Neural cell (in vitro differentiated cells): ENCODE measurements around the gene SERPINA9. TPM values are rescaled to one million over a fixed set of nuclear protein-coding genes. Genes with fewer than 3 reads are reported as not detected.

Experiments
- H2AFZ ChIP-seq: fragments of 200-600, 300-800 bp; sonication (generic), shearing (Covaris generic); 2 replicates; pipeline ENCODE4 v1.6.0; 2014; ENCODE audit warnings: low read depth, mild to moderate bottlenecking, antibody characterized with exemption, low read length, moderate library complexity
- H3F3A ChIP-seq: fragments of 200-600 bp; shearing (Covaris generic); 2 replicates; pipeline ENCODE4 v1.6.1; 2016; ENCODE audit warnings: mild to moderate bottlenecking, moderate library complexity, mixed read lengths, antibody characterized with exemption, low read length; ENCODE audit not compliant: insufficient read depth, poor library complexity, severe bottlenecking
- H3K27ac ChIP-seq: fragments of 200-600, 300-800 bp; sonication (generic), shearing (Covaris generic); 2 replicates; pipeline ENCODE4 v1.5.1; 2014; ENCODE audit warnings: mild to moderate bottlenecking, low read length, moderate library complexity
- H3K27me3 ChIP-seq: fragments of 300-800, 200-600 bp; sonication (generic), shearing (Covaris generic); 2 replicates; pipeline ENCODE4 v1.6.0; 2014; ENCODE audit warnings: mild to moderate bottlenecking, low read depth, low read length, moderate library complexity; ENCODE audit not compliant: insufficient read depth
- H3K36me3 ChIP-seq: fragments of 300-800, 200-600 bp; sonication (generic), shearing (Covaris generic); 2 replicates; pipeline ENCODE4 v1.5.1; 2014; ENCODE audit warnings: mild to moderate bottlenecking, antibody characterized with exemption, low read length, moderate library complexity; ENCODE audit not compliant: insufficient read depth
- H3K4me2 ChIP-seq: fragments of 300-800, 200-600 bp; sonication (generic), shearing (Covaris generic); 2 replicates; pipeline ENCODE4 v1.6.0; 2014; ENCODE audit warnings: mild to moderate bottlenecking, low read length
- H3K4me3 ChIP-seq: fragments of 300-800, 200-600 bp; sonication (generic), shearing (Covaris generic); 2 replicates; pipeline ENCODE4 v1.5.1; 2014; ENCODE audit warnings: mild to moderate bottlenecking, low read length, moderate library complexity
- H3K79me2 ChIP-seq: fragments of 200-600 bp; shearing (Covaris generic); replicated peaks from 2 replicates; pipeline ENCODE4 v1.6.0; 2014; ENCODE audit warnings: mild to moderate bottlenecking, low read length, moderate library complexity; ENCODE audit not compliant: insufficient read depth
- H3K9ac ChIP-seq: fragments of 300-800, 200-600 bp; sonication (generic), shearing (Covaris generic); 2 replicates; pipeline ENCODE4 v1.6.1; 2016; ENCODE audit warnings: mild to moderate bottlenecking, low read length, mixed read lengths
- H3K9me2 ChIP-seq: fragments of 200-600 bp; shearing (Covaris generic); 2 replicates; pipeline ENCODE4 v1.6.1; 2016; ENCODE audit warnings: mild to moderate bottlenecking, low read length, mixed read lengths; ENCODE audit not compliant: insufficient read depth
- H3K9me3 ChIP-seq: fragments of 200-600, 300-800 bp; sonication (generic), shearing (Covaris generic); 2 replicates; pipeline ENCODE4 v1.6.1; 2016; ENCODE audit warnings: mild to moderate bottlenecking, mixed run types, low read length, moderate library complexity, mixed read lengths
- H4K20me1 ChIP-seq: fragments of 200-600 bp; shearing (Covaris generic); 2 replicates; pipeline ENCODE4 v1.6.1; 2016; ENCODE audit warnings: mild to moderate bottlenecking, mixed run types; ENCODE audit not compliant: insufficient read depth
- EP300 ChIP-seq: fragments of 450-650 bp; conservative IDR thresholded peaks from 2 replicates; pipeline ENCODE4 v1.6.1; 2014; ENCODE audit warnings: antibody characterized with exemption, mild to moderate bottlenecking, moderate library complexity; ENCODE audit not compliant: poor library complexity, severe bottlenecking
- EZH2 ChIP-seq: fragments of 200-600, 300-800 bp; shearing (Covaris generic), sonication (generic); IDR thresholded peaks from 2 replicates; pipeline ENCODE4 v1.6.1; 2014; ENCODE audit warnings: antibody characterized with exemption, low read length, borderline replicate concordance, mild to moderate bottlenecking; ENCODE audit not compliant: insufficient read depth, poor library complexity, severe bottlenecking
- MXI1 ChIP-seq: fragments of 450-650 bp; conservative IDR thresholded peaks from 2 replicates; pipeline ENCODE4 v1.6.1; 2014; ENCODE audit warnings: antibody characterized with exemption, mild to moderate bottlenecking; ENCODE audit not compliant: poor library complexity, severe bottlenecking
- POLR2AphosphoS5 ChIP-seq: IDR thresholded peaks from 2 replicates; pipeline ENCODE4 v1.6.1; 2012
- RAD21 ChIP-seq: fragments of 450-650 bp; conservative IDR thresholded peaks from 2 replicates; pipeline ENCODE4 v1.6.1; 2014; ENCODE audit warnings: antibody characterized with exemption, mild to moderate bottlenecking, moderate library complexity
- SMC3 ChIP-seq: fragments of 450-650 bp; conservative IDR thresholded peaks from 2 replicates; pipeline ENCODE4 v1.6.1; 2014; ENCODE audit warnings: antibody characterized with exemption, mild to moderate bottlenecking, moderate library complexity; ENCODE audit not compliant: poor library complexity
- TAF1 ChIP-seq: IDR thresholded peaks from 2 replicates; pipeline ENCODE4 v1.6.1; 2012; ENCODE audit warnings: low read depth
- polyA plus RNA-seq: library from polyadenylated mRNA; depleted of rRNA; stranded (reverse); fragments of >200 nt; gene quantifications from 2 replicates; pipeline ENCODE4 v1.2.3, GENCODE V29; 2014
- TF ChIP-seq, protein P1 (sequence below): IDR thresholded peaks from 2 replicates; pipeline ENCODE4 v1.6.1; 2012; ENCODE audit warnings: borderline replicate concordance
- TF ChIP-seq, protein P2 (sequence below): fragments of 450-650 bp; IDR thresholded peaks from 2 replicates; pipeline ENCODE4 v1.5.1; 2014; ENCODE audit warnings: antibody characterized with exemption, mild to moderate bottlenecking, moderate library complexity; ENCODE audit not compliant: poor library complexity, severe bottlenecking

SERPINA9 gene
- polyA plus RNA-seq, 1 donor from 2014 or later = not detected

DNA sequence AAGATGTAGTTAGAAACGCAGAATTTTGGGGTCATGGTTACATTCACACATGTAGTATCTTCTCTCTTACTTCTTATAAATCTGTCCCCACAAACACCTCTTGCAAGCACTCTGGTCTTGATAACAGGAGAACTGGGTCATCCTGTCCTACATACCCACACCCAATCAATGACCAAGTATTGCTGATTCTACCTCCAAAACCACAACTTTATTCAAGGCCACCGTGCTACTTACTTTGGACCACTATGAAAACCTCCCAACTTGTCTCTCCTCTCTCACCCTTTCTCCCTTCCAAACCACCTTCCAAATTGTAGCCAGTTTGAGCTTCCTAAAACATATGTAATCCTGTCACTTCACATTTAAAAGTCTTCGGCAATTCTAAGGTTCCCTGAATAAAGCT, 28.8 kb downstream of the SERPINA9 start:
- Histone ChIP-seq H3K9me2 (no peaks in the 10 kb centered on the region), H3K9me3 (no peaks in the 10 kb centered on the region), H2AFZ (no peak overlapping the region), H3K4me3 (no peak overlapping the region), H3K27ac (no peak overlapping the region), H3K79me2 (no peaks in the 10 kb centered on the region), H3K27me3 (no peaks in the 10 kb centered on the region), H3K36me3 (no peaks in the 10 kb centered on the region), H3F3A (no peaks in the 10 kb centered on the region), H4K20me1 (no peaks in the 10 kb centered on the region), H3K4me2 (no peak overlapping the region), H3K9ac (no peak overlapping the region)
- no peak for TF ChIP-seq MXI1
- TF ChIP-seq RAD21 = no peak
- TF ChIP-seq, protein P1, sequence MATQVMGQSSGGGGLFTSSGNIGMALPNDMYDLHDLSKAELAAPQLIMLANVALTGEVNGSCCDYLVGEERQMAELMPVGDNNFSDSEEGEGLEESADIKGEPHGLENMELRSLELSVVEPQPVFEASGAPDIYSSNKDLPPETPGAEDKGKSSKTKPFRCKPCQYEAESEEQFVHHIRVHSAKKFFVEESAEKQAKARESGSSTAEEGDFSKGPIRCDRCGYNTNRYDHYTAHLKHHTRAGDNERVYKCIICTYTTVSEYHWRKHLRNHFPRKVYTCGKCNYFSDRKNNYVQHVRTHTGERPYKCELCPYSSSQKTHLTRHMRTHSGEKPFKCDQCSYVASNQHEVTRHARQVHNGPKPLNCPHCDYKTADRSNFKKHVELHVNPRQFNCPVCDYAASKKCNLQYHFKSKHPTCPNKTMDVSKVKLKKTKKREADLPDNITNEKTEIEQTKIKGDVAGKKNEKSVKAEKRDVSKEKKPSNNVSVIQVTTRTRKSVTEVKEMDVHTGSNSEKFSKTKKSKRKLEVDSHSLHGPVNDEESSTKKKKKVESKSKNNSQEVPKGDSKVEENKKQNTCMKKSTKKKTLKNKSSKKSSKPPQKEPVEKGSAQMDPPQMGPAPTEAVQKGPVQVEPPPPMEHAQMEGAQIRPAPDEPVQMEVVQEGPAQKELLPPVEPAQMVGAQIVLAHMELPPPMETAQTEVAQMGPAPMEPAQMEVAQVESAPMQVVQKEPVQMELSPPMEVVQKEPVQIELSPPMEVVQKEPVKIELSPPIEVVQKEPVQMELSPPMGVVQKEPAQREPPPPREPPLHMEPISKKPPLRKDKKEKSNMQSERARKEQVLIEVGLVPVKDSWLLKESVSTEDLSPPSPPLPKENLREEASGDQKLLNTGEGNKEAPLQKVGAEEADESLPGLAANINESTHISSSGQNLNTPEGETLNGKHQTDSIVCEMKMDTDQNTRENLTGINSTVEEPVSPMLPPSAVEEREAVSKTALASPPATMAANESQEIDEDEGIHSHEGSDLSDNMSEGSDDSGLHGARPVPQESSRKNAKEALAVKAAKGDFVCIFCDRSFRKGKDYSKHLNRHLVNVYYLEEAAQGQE = no peak
- TF ChIP-seq, protein P2, sequence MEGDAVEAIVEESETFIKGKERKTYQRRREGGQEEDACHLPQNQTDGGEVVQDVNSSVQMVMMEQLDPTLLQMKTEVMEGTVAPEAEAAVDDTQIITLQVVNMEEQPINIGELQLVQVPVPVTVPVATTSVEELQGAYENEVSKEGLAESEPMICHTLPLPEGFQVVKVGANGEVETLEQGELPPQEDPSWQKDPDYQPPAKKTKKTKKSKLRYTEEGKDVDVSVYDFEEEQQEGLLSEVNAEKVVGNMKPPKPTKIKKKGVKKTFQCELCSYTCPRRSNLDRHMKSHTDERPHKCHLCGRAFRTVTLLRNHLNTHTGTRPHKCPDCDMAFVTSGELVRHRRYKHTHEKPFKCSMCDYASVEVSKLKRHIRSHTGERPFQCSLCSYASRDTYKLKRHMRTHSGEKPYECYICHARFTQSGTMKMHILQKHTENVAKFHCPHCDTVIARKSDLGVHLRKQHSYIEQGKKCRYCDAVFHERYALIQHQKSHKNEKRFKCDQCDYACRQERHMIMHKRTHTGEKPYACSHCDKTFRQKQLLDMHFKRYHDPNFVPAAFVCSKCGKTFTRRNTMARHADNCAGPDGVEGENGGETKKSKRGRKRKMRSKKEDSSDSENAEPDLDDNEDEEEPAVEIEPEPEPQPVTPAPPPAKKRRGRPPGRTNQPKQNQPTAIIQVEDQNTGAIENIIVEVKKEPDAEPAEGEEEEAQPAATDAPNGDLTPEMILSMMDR = no peak
- no peak for TF ChIP-seq EP300
- TF ChIP-seq SMC3 = no peak
- no peak for TF ChIP-seq TAF1
- TF ChIP-seq POLR2AphosphoS5 = no peak
- TF ChIP-seq EZH2 = no peak

DNA sequence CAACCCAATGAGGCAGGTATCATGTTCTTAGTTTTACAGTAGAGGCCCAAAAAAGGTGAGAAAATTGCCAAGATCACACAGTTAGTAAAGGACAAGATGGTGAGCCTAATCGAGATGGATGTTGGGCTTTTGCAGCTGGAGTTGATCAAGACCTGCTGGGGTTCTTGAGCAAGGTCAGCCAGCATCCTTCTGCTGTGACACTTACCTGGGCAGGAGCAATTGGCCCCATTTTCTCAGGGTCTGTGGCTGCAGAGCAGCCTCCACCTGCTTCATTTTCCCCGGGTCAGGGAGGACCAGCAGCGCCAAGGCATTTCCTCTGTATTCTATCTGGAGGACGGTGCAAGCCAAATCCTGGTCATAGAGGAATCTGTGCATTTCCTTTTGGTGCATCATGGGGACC, 29.9 kb downstream of the SERPINA9 start:
- H3K9me3 ChIP-seq = no peaks in the 10 kb centered on the region
- H3K4me3 ChIP-seq = no peak overlapping the region
- no peak overlapping the region for H3K27ac ChIP-seq
- no peak for TF ChIP-seq EP300
- TF ChIP-seq POLR2AphosphoS5 = no peak
- TF ChIP-seq, protein P2 = no peak
- no peak for TF ChIP-seq RAD21
- TF ChIP-seq EZH2 = no peak
- no peak for TF ChIP-seq TAF1
- no peak for TF ChIP-seq MXI1
- TF ChIP-seq, protein P1 = no peak
- TF ChIP-seq SMC3 = no peak
- no peaks in the 10 kb centered on the region for H3F3A ChIP-seq
- H3K9ac ChIP-seq = no peak overlapping the region
- H2AFZ ChIP-seq = no peak overlapping the region
- H3K4me2 ChIP-seq = no peak overlapping the region
- H3K36me3 ChIP-seq = no peaks in the 10 kb centered on the region
- H3K9me2 ChIP-seq = no peaks in the 10 kb centered on the region
- no peaks in the 10 kb centered on the region for H3K79me2 ChIP-seq
- no peaks in the 10 kb centered on the region for H3K27me3 ChIP-seq
- H4K20me1 ChIP-seq = no peaks in the 10 kb centered on the region
